Neural progenitor cell (in vitro differentiated cells): ENCODE measurements around the gene MYMX. TPM values are rescaled to one million over a fixed set of nuclear protein-coding genes. Genes with fewer than 3 reads are reported as not detected.

ENCODE experiments used
- DNase-seq: peaks from one replicate; pipeline ENCODE4 v3.0.0-alpha.2; 2016; ENCODE audit warnings: low spot score
- H2AFZ ChIP-seq: fragments of 200-600 bp; sonication (generic); replicated peaks from 2 replicates; pipeline ENCODE4 v1.6.1; 2016; ENCODE audit warnings: antibody characterized with exemption
- H3F3A ChIP-seq: fragments of 200-600 bp; sonication (generic); 2 replicates; pipeline ENCODE4 v1.6.1; 2016; ENCODE audit warnings: antibody characterized with exemption, low read depth
- H3K27ac ChIP-seq: fragments of 200-600 bp; sonication (generic); 2 replicates; pipeline ENCODE4 v1.5.1; 2016; ENCODE audit warnings: mild to moderate bottlenecking
- H3K27me3 ChIP-seq: fragments of 200-600 bp; sonication (generic); 2 replicates; pipeline ENCODE4 v1.6.1; 2016; ENCODE audit warnings: mild to moderate bottlenecking, moderate library complexity
- H3K36me3 ChIP-seq: fragments of 200-600 bp; sonication (generic); 2 replicates; pipeline ENCODE4 v1.5.1; 2016
- H3K4me1 ChIP-seq: fragments of 200-600 bp; sonication (generic); 2 replicates; pipeline ENCODE4 v1.6.1; 2016; ENCODE audit warnings: mixed run types
- H3K4me2 ChIP-seq: fragments of 200-600 bp; sonication (generic); 2 replicates; pipeline ENCODE4 v1.6.1; 2016
- H3K4me3 ChIP-seq: fragments of 200-600 bp; sonication (generic); 2 replicates; pipeline ENCODE4 v1.5.1; 2016
- H3K79me2 ChIP-seq: fragments of 200-600 bp; sonication (generic); 2 replicates; pipeline ENCODE4 v1.6.1; 2016; ENCODE audit warnings: low read depth
- H3K9ac ChIP-seq: fragments of 200-600 bp; sonication (generic); 2 replicates; pipeline ENCODE4 v1.6.1; 2016
- H3K9me3 ChIP-seq: fragments of 200-600 bp; sonication (generic); 2 replicates; pipeline ENCODE4 v1.5.1; 2016; ENCODE audit warnings: low read depth
- H4K20me1 ChIP-seq: fragments of 200-600 bp; sonication (generic); 2 replicates; pipeline ENCODE4 v1.6.1; 2016; ENCODE audit warnings: low read depth
- H3K27ac Mint-ChIP-seq: 3 replicates; pipeline ENCODE4 v1.8.0; 2021; ENCODE audit warnings: mixed read lengths
- H3K27me3 Mint-ChIP-seq: 2 replicates; pipeline ENCODE4 v1.8.0; 2022; ENCODE audit warnings: low read depth, mild to moderate bottlenecking, inconsistent platforms, moderate library complexity, mixed read lengths; ENCODE audit not compliant: insufficient read depth
- H3K36me3 Mint-ChIP-seq: 3 replicates; pipeline ENCODE4 v1.8.0; 2021; ENCODE audit warnings: mixed read lengths
- H3K4me1 Mint-ChIP-seq: 3 replicates; pipeline ENCODE4 v1.8.0; 2021; ENCODE audit warnings: mixed read lengths
- H3K4me3 Mint-ChIP-seq: 3 replicates; pipeline ENCODE4 v1.8.0; 2021; ENCODE audit warnings: mild to moderate bottlenecking, moderate library complexity, mixed read lengths
- H3K9me3 Mint-ChIP-seq: 3 replicates; pipeline ENCODE4 v1.8.0; 2020; ENCODE audit warnings: mixed read lengths
- EZH2 ChIP-seq: fragments of 200-600 bp; sonication (generic); IDR thresholded peaks from 2 replicates; pipeline ENCODE4 v1.6.1; 2017; ENCODE audit warnings: antibody characterized with exemption, mild to moderate bottlenecking, moderate library complexity
- EZH2phosphoT487 ChIP-seq: fragments of 200-600 bp; sonication (generic); IDR thresholded peaks from 2 replicates; pipeline ENCODE4 v1.6.1; 2017; ENCODE audit warnings: antibody characterized with exemption
- total RNA-seq: library from RNA; depleted of rRNA; stranded (reverse); fragments of >200 nt; gene quantifications from 2 replicates; pipeline ENCODE4 v1.2.3, GENCODE V29; 2015; ENCODE audit warnings: low replicate concordance
- TF ChIP-seq, protein P1 (sequence below): fragments of 200-600 bp; sonication (generic); IDR thresholded peaks from 2 replicates; pipeline ENCODE4 v1.5.1; 2017; ENCODE audit warnings: antibody characterized with exemption, mild to moderate bottlenecking

Gene MYMX
- 0.54 and 1.5 TPM in 2 replicates for total RNA-seq

GRCh38 chr6:44216677-44217331 lies at the start of gene MYMX:
MYMX (plus strand) TSS chr6:44216926; CDS start chr6:44217472, 546 bp downstream.
- H3K36me3 Mint-ChIP-seq = peaks cover 3% of the 10 kb centered on the region
- Histone ChIP-seq H3F3A (peaks cover 59% of the 10 kb centered on the region), H3K4me1 (peaks cover 36% of the 10 kb centered on the region), H3K79me2 (no peaks in the 10 kb centered on the region), H3K9ac (no peak within 1 kb of the TSS), H3K27me3 (peaks cover 13% of the 10 kb centered on the region), H3K9me3 (no peaks in the 10 kb centered on the region), H3K27ac (no peak within 1 kb of the TSS), H3K4me3 (peak within 1 kb of the TSS; percentile 24), H3K36me3 (no peaks in the 10 kb centered on the region), H4K20me1 (no peaks in the 10 kb centered on the region), H3K4me2 (peak within 1 kb of the TSS; percentile 73), H2AFZ (peak within 1 kb of the TSS; percentile 52)
- TF ChIP-seq EZH2 = no peak
- peaks cover 13% of the 10 kb centered on the region for H3K27me3 Mint-ChIP-seq
- H3K27ac Mint-ChIP-seq = no peak within 1 kb of the TSS
- peak; percentile 77 for DNase-seq
- no peaks in the 10 kb centered on the region for H3K9me3 Mint-ChIP-seq
- H3K4me1 Mint-ChIP-seq = peaks cover 32% of the 10 kb centered on the region
- H3K4me3 Mint-ChIP-seq = peak within 1 kb of the TSS; percentile 67

GRCh38 chr6:44167567-44167966 lies 49.2 kb upstream of the MYMX start:
- DNase-seq = no peak
- no peak overlapping the region for H3K4me3 Mint-ChIP-seq
- H3K4me3 ChIP-seq = no peak overlapping the region
- H3K27ac ChIP-seq = no peak overlapping the region
- H3K36me3 ChIP-seq = no peaks in the 10 kb centered on the region
- no peak overlapping the region for H3K4me2 ChIP-seq
- no peak overlapping the region for H3K27ac Mint-ChIP-seq
- peaks cover 13% of the 10 kb centered on the region for H3K4me1 ChIP-seq
- no peaks in the 10 kb centered on the region for H3K9me3 ChIP-seq
- no peaks in the 10 kb centered on the region for H4K20me1 ChIP-seq
- no peaks in the 10 kb centered on the region for H3F3A ChIP-seq
- H3K36me3 Mint-ChIP-seq = no peaks in the 10 kb centered on the region
- no peaks in the 10 kb centered on the region for H3K9me3 Mint-ChIP-seq
- peaks cover 38% of the 10 kb centered on the region for H3K4me1 Mint-ChIP-seq
- TF ChIP-seq, protein P1, sequence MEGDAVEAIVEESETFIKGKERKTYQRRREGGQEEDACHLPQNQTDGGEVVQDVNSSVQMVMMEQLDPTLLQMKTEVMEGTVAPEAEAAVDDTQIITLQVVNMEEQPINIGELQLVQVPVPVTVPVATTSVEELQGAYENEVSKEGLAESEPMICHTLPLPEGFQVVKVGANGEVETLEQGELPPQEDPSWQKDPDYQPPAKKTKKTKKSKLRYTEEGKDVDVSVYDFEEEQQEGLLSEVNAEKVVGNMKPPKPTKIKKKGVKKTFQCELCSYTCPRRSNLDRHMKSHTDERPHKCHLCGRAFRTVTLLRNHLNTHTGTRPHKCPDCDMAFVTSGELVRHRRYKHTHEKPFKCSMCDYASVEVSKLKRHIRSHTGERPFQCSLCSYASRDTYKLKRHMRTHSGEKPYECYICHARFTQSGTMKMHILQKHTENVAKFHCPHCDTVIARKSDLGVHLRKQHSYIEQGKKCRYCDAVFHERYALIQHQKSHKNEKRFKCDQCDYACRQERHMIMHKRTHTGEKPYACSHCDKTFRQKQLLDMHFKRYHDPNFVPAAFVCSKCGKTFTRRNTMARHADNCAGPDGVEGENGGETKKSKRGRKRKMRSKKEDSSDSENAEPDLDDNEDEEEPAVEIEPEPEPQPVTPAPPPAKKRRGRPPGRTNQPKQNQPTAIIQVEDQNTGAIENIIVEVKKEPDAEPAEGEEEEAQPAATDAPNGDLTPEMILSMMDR = no peak
- TF ChIP-seq EZH2 (no peak), EZH2phosphoT487 (no peak)
- H3K27me3 ChIP-seq = no peaks in the 10 kb centered on the region
- H3K79me2 ChIP-seq = no peaks in the 10 kb centered on the region
- H2AFZ ChIP-seq = no peak overlapping the region
- peaks cover 3% of the 10 kb centered on the region for H3K27me3 Mint-ChIP-seq
- H3K9ac ChIP-seq = no peak overlapping the region

- H3K9me3 ChIP-seq = no peaks in the 10 kb centered on the region
- Mint-ChIP-seq H3K4me3 (no peak overlapping the region), H3K27me3 (peaks cover 8% of the 10 kb centered on the region), H3K4me1 (peaks cover 27% of the 10 kb centered on the region), H3K27ac (no peak overlapping the region), H3K36me3 (no peaks in the 10 kb centered on the region), H3K9me3 (no peaks in the 10 kb centered on the region)
- peaks cover 9% of the 10 kb centered on the region for H3K4me1 ChIP-seq
- no peak overlapping the region for H2AFZ ChIP-seq
- H3K79me2 ChIP-seq = no peaks in the 10 kb centered on the region
- TF ChIP-seq EZH2phosphoT487 (no peak), EZH2 (no peak)
- TF ChIP-seq, protein P1 = no peak
- H3K36me3 ChIP-seq = no peaks in the 10 kb centered on the region
- no peak overlapping the region for H3K27ac ChIP-seq
- H4K20me1 ChIP-seq = no peaks in the 10 kb centered on the region
- H3K4me2 ChIP-seq = no peak overlapping the region
- H3F3A ChIP-seq = no peaks in the 10 kb centered on the region
- H3K4me3 ChIP-seq = no peak overlapping the region
- no peak overlapping the region for H3K9ac ChIP-seq
- no peaks in the 10 kb centered on the region for H3K27me3 ChIP-seq
- no peak for DNase-seq
Observed at GRCh38 chr6:44169154-44169553, 47.6 kb upstream of the MYMX start.

DNA sequence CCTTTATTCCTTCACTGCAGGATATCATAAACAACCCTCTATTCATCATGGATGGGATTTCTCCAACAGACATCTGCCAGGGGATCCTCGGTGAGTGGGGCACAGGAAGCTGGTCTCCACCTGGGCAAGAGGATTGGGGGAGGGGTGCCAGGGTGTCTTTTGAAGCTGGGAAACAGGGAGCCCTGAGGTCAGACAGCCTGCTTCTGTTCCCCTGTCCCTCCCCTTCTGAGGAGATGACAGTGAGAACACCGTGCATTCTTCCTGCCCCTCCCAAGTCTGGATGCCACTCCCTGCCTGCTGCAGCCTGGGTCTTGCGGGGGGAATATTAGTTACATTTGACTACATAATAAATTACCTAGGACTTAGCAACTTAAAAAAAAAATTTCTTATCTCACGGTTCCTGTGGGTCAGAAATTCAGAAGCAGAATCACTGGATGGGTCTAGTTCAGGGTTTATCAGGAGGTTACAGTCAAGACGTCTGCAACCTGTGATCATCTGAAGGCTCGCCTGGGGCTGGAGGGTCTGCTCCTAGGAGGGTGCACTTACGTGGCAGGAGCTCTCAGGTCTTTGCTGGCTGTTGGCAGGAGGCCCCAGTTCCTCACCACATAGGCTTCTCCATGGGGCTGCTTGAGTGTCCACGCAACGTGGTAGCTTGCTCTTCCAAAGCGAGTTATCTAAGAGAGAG lies 46.7 kb upstream of the MYMX start:
- Histone ChIP-seq H4K20me1 (no peaks in the 10 kb centered on the region), H3K79me2 (no peaks in the 10 kb centered on the region), H3K27me3 (no peaks in the 10 kb centered on the region), H3K27ac (no peak overlapping the region), H3K4me1 (peaks cover 9% of the 10 kb centered on the region), H3K36me3 (no peaks in the 10 kb centered on the region), H3K4me2 (no peak overlapping the region), H3F3A (no peaks in the 10 kb centered on the region), H3K9ac (no peak overlapping the region), H3K9me3 (no peaks in the 10 kb centered on the region), H2AFZ (no peak overlapping the region), H3K4me3 (no peak overlapping the region)
- H3K4me1 Mint-ChIP-seq = peaks cover 22% of the 10 kb centered on the region
- no peak overlapping the region for H3K4me3 Mint-ChIP-seq
- DNase-seq = no peak
- peaks cover 7% of the 10 kb centered on the region for H3K27me3 Mint-ChIP-seq
- TF ChIP-seq EZH2 (no peak), EZH2phosphoT487 (no peak)
- TF ChIP-seq, protein P1 = no peak
- H3K36me3 Mint-ChIP-seq = no peaks in the 10 kb centered on the region
- no peaks in the 10 kb centered on the region for H3K9me3 Mint-ChIP-seq
- H3K27ac Mint-ChIP-seq = no peak overlapping the region
